ENCODE measurements around the gene TRIM66. TPM values are rescaled to one million over a fixed set of nuclear protein-coding genes. Genes with fewer than 3 reads are reported as not detected.

TRIM66 gene
- total RNA-seq, 1 experiment from 2014 or later: 14.0 TPM

GRCh38 chr11:8720352-8720751, 37.9 kb upstream of the TRIM66 start:
- Mint-ChIP-seq H3K27me3 (ENCODE audit: unreplicated experiment) (no peaks in the 10 kb centered on the region), H3K4me1 (ENCODE audit: low read depth, unreplicated experiment) (peaks cover 59% of the 10 kb centered on the region), H3K27ac (ENCODE audit: unreplicated experiment) (peak overlapping the region; percentile 95), H3K36me3 (ENCODE audit: insufficient read depth, unreplicated experiment) (peaks cover 32% of the 10 kb centered on the region), H3K9me3 (ENCODE audit: low read depth, unreplicated experiment) (no peaks in the 10 kb centered on the region), H3K4me3 (ENCODE audit: low read depth, unreplicated experiment) (peak overlapping the region; percentile 56)
- CTCF ChIA-PET: interaction anchor here (1.0 to 1.8 kb wide), 3 partner anchors 21 to 75 kb away, joined by 4 to 5 read pairs (median 4); no protein-coding TSS in a partner anchor
- intact Hi-C loops (cut with micrococcal nuclease; ENCODE audit: unreplicated experiment): loop anchor here (2.0 to 5.0 kb wide), 2 partner anchors 20 to 33 kb away; no protein-coding TSS in a partner anchor
- BruUV-seq (replicated peaks): no TSS peak
- DNase-seq: no peak
- TF ChIP-seq CTCF (IDR thresholded peaks at IDR 0.05; ENCODE audit: unreplicated experiment): no peak

- intact Hi-C loops (cut with micrococcal nuclease; ENCODE audit: unreplicated experiment): loop anchor here (2.0 to 5.0 kb wide), 3 partner anchors 19 to 48 kb away; no protein-coding TSS in a partner anchor
- DNase-seq: no peak
- CTCF ChIA-PET: interaction anchor here (1.1 kb wide), 1 partner anchor 38 kb away, joined by 3 read pairs; no protein-coding TSS in a partner anchor
- no peak for TF ChIP-seq CTCF (IDR thresholded peaks at IDR 0.05; ENCODE audit: unreplicated experiment)
- Mint-ChIP-seq H3K4me1 (ENCODE audit: low read depth, unreplicated experiment) (peaks cover 59% of the 10 kb centered on the region), H3K27ac (ENCODE audit: unreplicated experiment) (peak overlapping the region; percentile 95), H3K36me3 (ENCODE audit: insufficient read depth, unreplicated experiment) (peaks cover 35% of the 10 kb centered on the region), H3K4me3 (ENCODE audit: low read depth, unreplicated experiment) (no peak overlapping the region), H3K27me3 (ENCODE audit: unreplicated experiment) (no peaks in the 10 kb centered on the region), H3K9me3 (ENCODE audit: low read depth, unreplicated experiment) (no peaks in the 10 kb centered on the region)
- BruUV-seq (replicated peaks): no TSS peak
Measured at GRCh38 chr11:8719721-8720120, 37.3 kb upstream of the TRIM66 start.

GRCh38 chr11:8719211-8719649, 36.8 kb upstream of the TRIM66 start:
- Mint-ChIP-seq H3K36me3 (ENCODE audit: insufficient read depth, unreplicated experiment) (peaks cover 35% of the 10 kb centered on the region), H3K27ac (ENCODE audit: unreplicated experiment) (no peak overlapping the region), H3K27me3 (ENCODE audit: unreplicated experiment) (no peaks in the 10 kb centered on the region), H3K4me1 (ENCODE audit: low read depth, unreplicated experiment) (peaks cover 59% of the 10 kb centered on the region), H3K9me3 (ENCODE audit: low read depth, unreplicated experiment) (no peaks in the 10 kb centered on the region), H3K4me3 (ENCODE audit: low read depth, unreplicated experiment) (no peak overlapping the region)
- no peak for TF ChIP-seq CTCF (IDR thresholded peaks at IDR 0.05; ENCODE audit: unreplicated experiment)
- no TSS peak for BruUV-seq (replicated peaks)
- peak; percentile 48 for DNase-seq
- CTCF ChIA-PET: interaction anchor here (1.1 kb wide), 1 partner anchor 38 kb away, joined by 3 read pairs; no protein-coding TSS in a partner anchor
- intact Hi-C loops (cut with micrococcal nuclease; ENCODE audit: unreplicated experiment): loop anchor here (5.0 kb wide), 1 partner anchor 48 kb away; no protein-coding TSS in a partner anchor

GRCh38 chr11:8717876-8718753, 35.6 kb upstream of the TRIM66 start:
- CTCF ChIA-PET: interaction anchor here (0.8 to 0.9 kb wide), 2 partner anchors 16 to 92 kb away, joined by 3 to 4 read pairs; a partner anchor contains a TSS
- peak overlapping the region; percentile 36 for H3K4me3 Mint-ChIP-seq (ENCODE audit: low read depth, unreplicated experiment)
- H3K36me3 Mint-ChIP-seq (ENCODE audit: insufficient read depth, unreplicated experiment): peaks cover 39% of the 10 kb centered on the region
- peak overlapping the region; percentile 88 for H3K27ac Mint-ChIP-seq (ENCODE audit: unreplicated experiment)
- no peak for TF ChIP-seq CTCF (IDR thresholded peaks at IDR 0.05; ENCODE audit: unreplicated experiment)
- no peaks in the 10 kb centered on the region for H3K9me3 Mint-ChIP-seq (ENCODE audit: low read depth, unreplicated experiment)
- peaks cover 59% of the 10 kb centered on the region for H3K4me1 Mint-ChIP-seq (ENCODE audit: low read depth, unreplicated experiment)
- BruUV-seq (replicated peaks): no TSS peak
- no peaks in the 10 kb centered on the region for H3K27me3 Mint-ChIP-seq (ENCODE audit: unreplicated experiment)
- DNase-seq: peak; percentile 43
- intact Hi-C loops (cut with micrococcal nuclease; ENCODE audit: unreplicated experiment): loop anchor here (5.0 kb wide), 1 partner anchor 49 kb away; no protein-coding TSS in a partner anchor

Measured in Calu3 (cell line).